Neural progenitor cell (in vitro differentiated cells): ENCODE measurements around the gene SOS2. TPM values are rescaled to one million over a fixed set of nuclear protein-coding genes. Genes with fewer than 3 reads are reported as not detected.

Experiments used
- DNase-seq: peaks from one replicate; pipeline ENCODE4 v3.0.0-alpha.2; 2016; ENCODE audit warnings: low spot score
- H2AFZ ChIP-seq: fragments of 200-600 bp; sonication (generic); replicated peaks from 2 replicates; pipeline ENCODE4 v1.6.1; 2016; ENCODE audit warnings: antibody characterized with exemption
- H3F3A ChIP-seq: fragments of 200-600 bp; sonication (generic); 2 replicates; pipeline ENCODE4 v1.6.1; 2016; ENCODE audit warnings: antibody characterized with exemption, low read depth
- H3K27ac ChIP-seq: fragments of 200-600 bp; sonication (generic); 2 replicates; pipeline ENCODE4 v1.5.1; 2016; ENCODE audit warnings: mild to moderate bottlenecking
- H3K27me3 ChIP-seq: fragments of 200-600 bp; sonication (generic); 2 replicates; pipeline ENCODE4 v1.6.1; 2016; ENCODE audit warnings: mild to moderate bottlenecking, moderate library complexity
- H3K36me3 ChIP-seq: fragments of 200-600 bp; sonication (generic); 2 replicates; pipeline ENCODE4 v1.5.1; 2016
- H3K4me1 ChIP-seq: fragments of 200-600 bp; sonication (generic); 2 replicates; pipeline ENCODE4 v1.6.1; 2016; ENCODE audit warnings: mixed run types
- H3K4me2 ChIP-seq: fragments of 200-600 bp; sonication (generic); 2 replicates; pipeline ENCODE4 v1.6.1; 2016
- H3K4me3 ChIP-seq: fragments of 200-600 bp; sonication (generic); 2 replicates; pipeline ENCODE4 v1.5.1; 2016
- H3K79me2 ChIP-seq: fragments of 200-600 bp; sonication (generic); 2 replicates; pipeline ENCODE4 v1.6.1; 2016; ENCODE audit warnings: low read depth
- H3K9ac ChIP-seq: fragments of 200-600 bp; sonication (generic); 2 replicates; pipeline ENCODE4 v1.6.1; 2016
- H3K9me3 ChIP-seq: fragments of 200-600 bp; sonication (generic); 2 replicates; pipeline ENCODE4 v1.5.1; 2016; ENCODE audit warnings: low read depth
- H4K20me1 ChIP-seq: fragments of 200-600 bp; sonication (generic); 2 replicates; pipeline ENCODE4 v1.6.1; 2016; ENCODE audit warnings: low read depth
- H3K27ac Mint-ChIP-seq: 3 replicates; pipeline ENCODE4 v1.8.0; 2021; ENCODE audit warnings: mixed read lengths
- H3K27me3 Mint-ChIP-seq: 2 replicates; pipeline ENCODE4 v1.8.0; 2022; ENCODE audit warnings: low read depth, mild to moderate bottlenecking, inconsistent platforms, moderate library complexity, mixed read lengths; ENCODE audit not compliant: insufficient read depth
- H3K36me3 Mint-ChIP-seq: 3 replicates; pipeline ENCODE4 v1.8.0; 2021; ENCODE audit warnings: mixed read lengths
- H3K4me1 Mint-ChIP-seq: 3 replicates; pipeline ENCODE4 v1.8.0; 2021; ENCODE audit warnings: mixed read lengths
- H3K4me3 Mint-ChIP-seq: 3 replicates; pipeline ENCODE4 v1.8.0; 2021; ENCODE audit warnings: mild to moderate bottlenecking, moderate library complexity, mixed read lengths
- H3K9me3 Mint-ChIP-seq: 3 replicates; pipeline ENCODE4 v1.8.0; 2020; ENCODE audit warnings: mixed read lengths
- CTCF ChIP-seq: fragments of 200-600 bp; sonication (generic); IDR thresholded peaks from 2 replicates; pipeline ENCODE4 v1.5.1; 2017; ENCODE audit warnings: antibody characterized with exemption, mild to moderate bottlenecking
- EZH2 ChIP-seq: fragments of 200-600 bp; sonication (generic); IDR thresholded peaks from 2 replicates; pipeline ENCODE4 v1.6.1; 2017; ENCODE audit warnings: antibody characterized with exemption, mild to moderate bottlenecking, moderate library complexity
- EZH2phosphoT487 ChIP-seq: fragments of 200-600 bp; sonication (generic); IDR thresholded peaks from 2 replicates; pipeline ENCODE4 v1.6.1; 2017; ENCODE audit warnings: antibody characterized with exemption
- total RNA-seq: library from RNA; depleted of rRNA; stranded (reverse); fragments of >200 nt; gene quantifications from 2 replicates; pipeline ENCODE4 v1.2.3, GENCODE V29; 2015; ENCODE audit warnings: low replicate concordance

Gene SOS2
- total RNA-seq, 1 donor from 2014 or later, result 32.3 TPM

- no peaks in the 10 kb centered on the region for H3K36me3 ChIP-seq
- peaks cover 21% of the 10 kb centered on the region for H3F3A ChIP-seq
- H2AFZ ChIP-seq, result no peak overlapping the region
- H3K9ac ChIP-seq, result no peak overlapping the region
- peaks cover 27% of the 10 kb centered on the region for H3K4me1 Mint-ChIP-seq
- no peaks in the 10 kb centered on the region for H3K9me3 ChIP-seq
- no peaks in the 10 kb centered on the region for H3K27me3 ChIP-seq
- H3K4me3 ChIP-seq, result no peak overlapping the region
- H3K9me3 Mint-ChIP-seq, result no peaks in the 10 kb centered on the region
- H3K4me2 ChIP-seq, result no peak overlapping the region
- peak overlapping the region; percentile 5 for H3K27ac ChIP-seq
- peak overlapping the region; percentile 2 for H3K4me3 Mint-ChIP-seq
- H3K79me2 ChIP-seq, result no peaks in the 10 kb centered on the region
- peaks cover 19% of the 10 kb centered on the region for H3K36me3 Mint-ChIP-seq
- peak; percentile 10 for DNase-seq
- H4K20me1 ChIP-seq, result no peaks in the 10 kb centered on the region
- no peaks in the 10 kb centered on the region for H3K27me3 Mint-ChIP-seq
- no peak overlapping the region for H3K27ac Mint-ChIP-seq
- TF ChIP-seq EZH2phosphoT487, result no peak
- TF ChIP-seq EZH2, result no peak
- no peak for TF ChIP-seq CTCF
- H3K4me1 ChIP-seq, result peaks cover 7% of the 10 kb centered on the region
Observed at GRCh38 chr14:50123062-50123461, 108.3 kb downstream of the SOS2 start.

- no peaks in the 10 kb centered on the region for H3K27me3 Mint-ChIP-seq
- Histone ChIP-seq H3K4me1 (peaks cover 7% of the 10 kb centered on the region), H3K4me2 (no peak overlapping the region), H3F3A (peaks cover 29% of the 10 kb centered on the region), H4K20me1 (no peaks in the 10 kb centered on the region), H3K27ac (no peak overlapping the region), H3K9ac (no peak overlapping the region), H3K79me2 (no peaks in the 10 kb centered on the region), H3K27me3 (no peaks in the 10 kb centered on the region), H3K4me3 (no peak overlapping the region), H3K36me3 (no peaks in the 10 kb centered on the region), H3K9me3 (no peaks in the 10 kb centered on the region), H2AFZ (no peak overlapping the region)
- H3K4me1 Mint-ChIP-seq, result peaks cover 27% of the 10 kb centered on the region
- no peak overlapping the region for H3K27ac Mint-ChIP-seq
- no peaks in the 10 kb centered on the region for H3K9me3 Mint-ChIP-seq
- H3K4me3 Mint-ChIP-seq, result no peak overlapping the region
- TF ChIP-seq EZH2 (no peak), CTCF (no peak), EZH2phosphoT487 (no peak)
- H3K36me3 Mint-ChIP-seq, result peaks cover 16% of the 10 kb centered on the region
- no peak for DNase-seq
Observed at GRCh38 chr14:50122291-50122690, 109.1 kb downstream of the SOS2 start.

GRCh38 chr14:50121486-50121885, 109.9 kb downstream of the SOS2 start:
- Mint-ChIP-seq H3K4me1 (peaks cover 32% of the 10 kb centered on the region), H3K27me3 (no peaks in the 10 kb centered on the region), H3K4me3 (no peak overlapping the region), H3K9me3 (no peaks in the 10 kb centered on the region), H3K36me3 (peaks cover 15% of the 10 kb centered on the region), H3K27ac (peak overlapping the region; percentile 40)
- H3K4me1 ChIP-seq, result peaks cover 14% of the 10 kb centered on the region
- H3K9me3 ChIP-seq, result no peaks in the 10 kb centered on the region
- no peak overlapping the region for H3K4me2 ChIP-seq
- H3K9ac ChIP-seq, result no peak overlapping the region
- TF ChIP-seq EZH2phosphoT487 (no peak), EZH2 (no peak), CTCF (no peak)
- no peaks in the 10 kb centered on the region for H3K79me2 ChIP-seq
- H3K27ac ChIP-seq, result no peak overlapping the region
- no peaks in the 10 kb centered on the region for H3K27me3 ChIP-seq
- H3F3A ChIP-seq, result peaks cover 29% of the 10 kb centered on the region
- H2AFZ ChIP-seq, result no peak overlapping the region
- no peaks in the 10 kb centered on the region for H4K20me1 ChIP-seq
- no peaks in the 10 kb centered on the region for H3K36me3 ChIP-seq
- H3K4me3 ChIP-seq, result no peak overlapping the region
- no peak for DNase-seq
